Activated CD4-positive, alpha-beta T cell treated with anti-CD3 and anti-CD28 coated beads for 48 hours (primary cell): ENCODE data around the gene CD163L1.
A peak's percentile ranks its signal among the peaks of the same experiment; 100 is the strongest.
"Not testable (repeated sequence)": the region's sequence is repeated elsewhere in the genome, so short reads cannot be mapped to it uniquely, and the experiment has no call there.

Experiments used
- DNase-seq: peaks from one replicate; pipeline ENCODE4 v3.0.0-alpha.2; 2020

The CD163L1 gene

GRCh38 chr12:7403466-7403865 lies 40.5 kb downstream of the CD163L1 start:
- no peak for DNase-seq

- DNase-seq: no peak
These were observed 44.9 kb downstream of the CD163L1 start for GRCh38 chr12:7399089-7399488.

GRCh38 chr12:7396418-7396817 lies 47.5 kb downstream of the CD163L1 start:
- no peak for DNase-seq

GRCh38 chr12:7395950-7396349 lies 48.0 kb downstream of the CD163L1 start:
- no peak for DNase-seq

- DNase-seq: no peak
These were observed 56.7 kb downstream of the CD163L1 start for GRCh38 chr12:7387289-7387688.

- DNase-seq: no peak
These were observed 60.8 kb downstream of the CD163L1 start for GRCh38 chr12:7383157-7383556.

DNA sequence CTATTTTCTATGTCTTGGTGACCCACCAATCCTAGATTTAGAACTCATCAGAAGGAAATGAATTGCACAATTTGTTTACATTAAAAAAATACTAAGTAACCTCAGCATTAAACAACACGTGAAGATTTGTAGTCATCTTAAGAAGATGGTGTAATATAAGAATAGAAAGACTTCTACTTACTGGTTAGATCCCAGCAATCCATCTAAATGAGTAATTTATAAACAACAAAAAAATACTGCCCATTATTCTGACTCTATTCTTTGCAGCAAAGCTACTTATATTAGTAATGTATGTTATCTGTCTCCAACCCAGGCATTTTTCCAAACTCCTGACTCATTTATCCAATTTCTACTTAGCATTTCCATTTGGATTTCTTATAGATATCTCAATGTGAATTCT lies 67.8 kb downstream of the CD163L1 start:
- no peak for DNase-seq

DNA sequence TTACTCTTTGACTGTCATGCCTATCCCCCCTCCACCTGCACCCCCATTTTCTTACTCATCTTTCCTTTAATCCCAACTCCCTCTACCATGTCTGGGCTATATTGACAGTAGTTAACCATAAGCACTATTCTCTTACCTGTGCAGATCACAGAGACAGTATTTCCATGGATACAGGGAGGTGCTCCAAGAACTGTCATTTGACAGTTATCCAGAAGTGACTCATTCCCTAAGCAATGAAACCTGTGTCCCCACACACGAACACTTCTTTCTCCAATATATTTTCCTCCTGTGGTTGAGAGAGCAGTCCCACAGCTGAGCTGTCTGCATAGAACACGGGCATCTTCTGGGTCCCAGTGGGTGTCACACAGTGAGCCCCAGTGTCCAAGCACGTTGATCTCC lies 68.8 kb downstream of the CD163L1 start:
- DNase-seq: no peak

DNA sequence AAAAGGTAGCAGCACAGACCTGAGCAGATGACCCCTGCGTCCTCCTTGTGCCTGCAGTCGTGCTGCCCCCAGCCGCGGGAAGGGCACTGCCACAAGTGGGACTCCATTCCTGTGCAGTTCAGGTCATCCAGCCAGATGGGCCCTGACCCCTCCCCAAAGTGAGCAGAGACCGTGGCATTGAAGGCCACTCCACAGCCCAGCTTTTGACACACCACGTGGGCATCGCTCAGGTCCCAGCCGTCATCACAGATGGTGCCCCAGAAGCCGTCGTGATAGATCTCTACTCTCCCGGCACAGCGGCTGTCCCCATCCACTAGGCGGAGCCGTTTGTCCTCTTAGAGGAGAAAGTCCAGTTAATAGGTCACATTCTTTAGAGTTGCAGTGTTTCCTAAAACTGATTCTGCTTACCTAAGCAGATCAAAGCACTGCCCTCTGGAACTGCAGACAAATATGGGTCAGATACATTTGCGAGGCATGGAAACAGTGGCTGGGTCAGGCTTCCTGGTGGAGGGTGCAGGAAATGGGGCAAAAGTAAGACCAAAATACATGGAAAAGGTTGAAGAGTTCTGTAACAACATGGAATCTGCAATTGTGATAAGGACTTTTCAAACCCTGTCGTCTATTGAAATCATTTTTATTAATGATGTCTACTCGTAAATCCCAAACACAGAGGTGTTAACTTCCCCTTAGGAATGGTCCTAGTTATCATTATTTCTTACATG lies 69.4 kb downstream of the CD163L1 start:
- DNase-seq: peak; percentile 46

DNA sequence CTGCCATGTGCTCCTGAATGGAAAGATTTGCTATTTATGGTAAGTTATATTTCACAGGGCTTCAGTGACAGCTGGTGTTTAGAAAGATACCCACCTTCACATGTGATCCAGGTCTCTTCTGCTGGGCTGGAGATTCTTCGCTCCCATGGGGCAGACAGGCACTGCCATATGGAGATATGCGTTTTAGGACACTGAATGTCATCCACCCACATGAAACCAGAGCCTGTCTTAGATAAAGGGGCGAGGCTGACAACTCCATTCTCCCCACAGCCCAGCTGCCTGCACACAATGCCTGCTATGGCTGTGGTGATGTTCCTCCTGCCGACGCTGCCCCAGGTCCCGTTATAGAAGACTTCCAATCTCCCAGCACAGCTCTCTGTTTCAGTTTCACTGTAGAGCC lies 70.7 kb downstream of the CD163L1 start:
- no peak for DNase-seq

DNA sequence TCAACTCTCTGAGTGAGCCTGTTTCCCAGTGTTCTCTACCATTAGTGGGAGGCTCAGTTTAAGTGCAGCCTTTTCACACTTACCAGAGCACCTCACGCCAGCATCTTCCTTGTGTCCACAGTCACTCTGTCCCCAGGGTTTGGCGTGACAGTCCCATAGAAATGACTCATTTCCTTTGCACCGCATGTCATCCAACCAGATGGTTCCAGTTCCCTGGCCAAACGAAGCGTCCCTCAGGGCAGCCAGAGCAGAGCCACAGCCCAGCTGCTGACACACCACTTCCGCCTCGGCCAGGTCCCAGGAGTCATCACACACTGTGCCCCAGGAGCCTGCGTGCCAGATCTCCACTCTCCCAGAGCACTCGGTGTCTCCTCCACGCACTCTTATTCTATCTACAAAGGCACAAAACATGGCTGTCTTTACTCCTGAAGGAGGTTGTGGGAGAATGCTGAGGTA lies 74.7 kb downstream of the CD163L1 start:
- no peak for DNase-seq

GRCh38 chr12:7362734-7363133 lies 81.2 kb downstream of the CD163L1 start:
- no peak for DNase-seq

- no peak for DNase-seq
These were observed 82.7 kb downstream of the CD163L1 start for GRCh38 chr12:7361265-7361664.

- no peak for DNase-seq
These were observed 89.4 kb downstream of the CD163L1 start for GRCh38 chr12:7354529-7354928.

DNA sequence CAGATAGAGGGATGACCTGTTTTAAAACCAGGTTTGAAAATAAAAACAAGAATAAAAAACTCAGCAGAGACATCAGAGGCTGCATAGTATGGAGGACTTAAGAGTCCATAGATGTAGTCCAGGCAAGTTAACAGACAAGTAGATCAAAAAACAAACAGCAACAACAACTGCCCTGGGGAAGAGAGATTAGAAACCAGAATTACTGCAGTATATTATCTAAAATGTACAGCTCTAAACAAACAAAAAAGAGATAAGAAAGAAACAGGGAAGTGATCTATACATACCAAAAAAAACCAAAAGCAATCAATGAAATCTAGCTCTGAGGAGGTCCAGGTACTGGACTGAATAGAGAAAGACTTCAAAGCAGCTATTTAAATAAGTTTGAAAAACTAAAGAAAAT lies 91.3 kb downstream of the CD163L1 start:
- DNase-seq: no peak

DNA sequence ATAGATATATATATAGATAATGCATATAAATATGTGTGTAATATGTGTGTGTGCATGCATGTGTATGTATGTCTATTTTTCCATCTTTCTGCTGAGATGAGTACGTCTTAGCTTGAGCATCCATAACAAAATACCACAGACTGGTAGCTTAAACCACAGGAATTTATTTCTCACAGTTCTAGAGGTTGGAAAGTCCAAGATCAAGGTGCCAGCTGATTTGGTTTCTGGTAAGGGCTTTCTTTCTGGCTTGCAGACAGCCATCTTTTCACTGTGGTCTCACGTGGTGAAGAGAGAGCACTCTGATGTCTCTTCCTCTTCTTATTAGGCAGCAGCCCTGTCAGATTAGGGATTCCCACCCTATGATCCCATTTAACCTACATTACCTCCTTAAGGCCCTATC lies 92.8 kb downstream of the CD163L1 start:
- no peak for DNase-seq

- DNase-seq: no peak
These were observed 94.5 kb downstream of the CD163L1 start for GRCh38 chr12:7349418-7349817.

DNA sequence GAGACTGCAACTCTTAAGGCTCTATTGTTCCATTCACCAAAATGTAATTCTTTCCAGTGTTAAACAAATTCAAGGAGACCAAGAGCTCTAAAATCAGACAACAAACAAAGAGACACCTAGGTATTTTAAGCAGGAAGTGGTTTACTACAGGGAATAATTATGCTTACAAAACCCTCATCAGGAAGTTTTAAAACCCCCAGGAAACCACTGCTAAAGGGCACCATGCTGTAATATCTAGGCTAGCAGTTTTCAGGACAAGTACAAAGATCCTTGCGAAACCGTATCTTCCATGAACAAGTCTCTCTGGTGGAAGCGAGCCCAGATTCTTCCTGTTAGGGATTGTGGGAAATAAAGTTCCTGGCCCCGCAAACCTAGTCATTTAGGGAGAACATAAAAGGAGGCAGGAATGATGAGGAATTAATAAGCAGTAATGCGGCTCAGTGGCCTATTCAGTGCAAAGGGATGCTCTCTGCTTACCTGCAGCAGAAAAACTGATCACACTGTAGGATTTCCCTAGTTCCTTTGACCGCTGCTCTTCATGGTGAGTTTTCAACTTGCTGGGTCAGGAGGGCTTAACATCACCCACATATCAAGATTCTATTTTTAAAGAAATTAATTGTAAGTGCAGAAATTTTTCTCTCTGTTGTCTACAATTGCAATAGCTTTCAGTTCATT lies 97.3 kb downstream of the CD163L1 start:
- DNase-seq: no peak

DNA sequence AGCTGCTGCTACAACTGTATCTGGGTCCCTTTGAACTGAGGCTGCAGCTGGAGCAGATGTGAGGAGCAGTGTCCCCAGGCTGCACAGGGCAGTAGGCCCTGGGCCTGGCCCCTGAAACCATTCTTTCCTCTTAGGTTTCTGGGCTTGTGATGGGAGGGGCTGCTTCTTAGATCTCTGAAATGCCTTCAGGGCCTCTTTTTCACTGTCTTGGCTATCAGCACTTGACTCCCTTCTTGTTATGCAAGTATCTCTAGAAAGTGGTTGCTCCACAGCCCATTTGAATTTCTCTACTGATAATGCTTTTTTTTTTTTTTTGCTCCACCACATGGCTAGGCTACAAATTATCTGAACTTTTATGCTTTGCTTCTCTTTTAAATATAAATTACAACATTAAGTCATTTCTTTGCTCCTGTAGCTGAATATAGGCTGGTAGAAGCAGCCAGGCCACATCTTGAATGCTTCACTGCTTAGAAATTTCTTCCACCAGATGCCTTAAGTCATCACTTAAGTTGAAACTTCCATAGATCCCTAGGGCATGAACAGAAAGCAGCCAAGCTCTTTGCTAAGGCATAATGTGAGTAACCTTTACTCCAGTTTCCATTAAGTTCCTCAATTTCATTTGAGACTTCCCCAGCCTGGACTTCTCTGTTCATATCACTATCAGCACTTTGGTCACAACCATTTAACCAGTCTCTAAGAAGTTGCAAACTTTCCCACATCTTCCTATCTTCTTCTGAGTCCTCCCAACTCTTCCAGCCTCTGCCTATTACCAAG lies 98.9 kb downstream of the CD163L1 start:
- DNase-seq: no peak

DNA sequence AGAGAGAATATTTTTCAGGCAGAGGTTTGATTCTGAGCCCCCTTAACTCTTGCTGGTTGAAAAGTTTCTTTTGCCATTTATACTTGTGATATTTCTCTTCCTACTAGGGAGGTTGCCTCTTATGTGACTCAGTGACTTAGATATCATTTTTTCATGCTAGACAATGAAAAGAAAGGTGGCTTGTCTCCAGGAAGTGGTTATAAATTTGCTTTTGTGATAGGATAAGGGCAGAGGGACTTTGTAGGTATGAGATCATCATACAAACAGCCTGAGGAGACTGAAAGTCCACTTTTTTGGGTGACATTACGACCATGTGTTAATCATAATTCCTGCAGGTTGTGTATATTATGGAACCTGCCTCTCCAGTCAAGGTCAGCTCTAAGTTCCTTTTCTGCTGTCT lies 104.3 kb downstream of the CD163L1 start:
- no peak for DNase-seq

GRCh38 chr12:7337790-7338189 lies 106.2 kb downstream of the CD163L1 start:
- not testable (repeated sequence) for DNase-seq

- no peak for DNase-seq
These were observed 116.0 kb downstream of the CD163L1 start for GRCh38 chr12:7327918-7328317.

DNA sequence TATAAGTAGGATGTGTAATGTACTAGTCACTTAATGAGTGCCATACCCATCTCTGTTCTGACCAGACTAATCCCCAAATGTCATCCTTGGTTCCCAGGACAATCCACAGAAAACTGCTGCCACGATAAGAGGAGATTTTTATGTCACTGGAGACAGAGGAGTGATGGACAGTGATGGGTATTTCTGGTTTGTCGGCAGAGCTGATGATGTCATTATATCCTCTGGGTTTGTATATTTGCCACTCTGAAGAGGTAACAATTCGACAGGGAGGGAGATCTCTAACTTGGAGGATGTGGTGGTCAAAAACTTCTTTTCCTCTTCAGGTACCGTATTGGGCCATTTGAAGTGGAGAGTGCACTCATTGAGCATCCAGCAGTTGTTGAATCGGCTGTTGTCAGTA lies 119.8 kb downstream of the CD163L1 start:
- no peak for DNase-seq

- no peak for DNase-seq
These were observed 121.4 kb downstream of the CD163L1 start for GRCh38 chr12:7322599-7322998.
